SK-N-SH treated with all-trans-retinoic acid at 6 μM for 48 hours (cell line): ENCODE data around the gene CTCF.

Experiments
- ATAC-seq: fragments of 200-7000 bp; cut with Tn5 transposase; 3 replicates; pipeline ENCODE4 v1.9.1; 2020; ENCODE audit warnings: mild to moderate bottlenecking, moderate library complexity
- ARNTL ChIP-seq: fragments of 450-650 bp; formaldehyde crosslinking; IDR thresholded peaks from 2 replicates; pipeline ENCODE4 v1.5.0; 2020; ENCODE audit warnings: low read depth, mild to moderate bottlenecking, moderate library complexity, borderline replicate concordance
- BACH2 ChIP-seq: fragments of 250-450 bp; sonication (Bioruptor Pico); IDR thresholded peaks from 2 replicates; pipeline ENCODE4 v1.9.0; 2021; ENCODE audit warnings: mild to moderate bottlenecking, borderline replicate concordance
- CSDC2 ChIP-seq: fragments of 250-450 bp; sonication (Bioruptor Pico); IDR thresholded peaks from 2 replicates; pipeline ENCODE4 v1.5.0; 2020; ENCODE audit warnings: mild to moderate bottlenecking, moderate library complexity
- ESRRG ChIP-seq: fragments of 250-450 bp; sonication (Bioruptor Pico); IDR thresholded peaks from 2 replicates; pipeline ENCODE4 v1.6.1; 2021; ENCODE audit warnings: mild to moderate bottlenecking
- GLIS3 ChIP-seq: fragments of 250-450 bp; sonication (Bioruptor Pico); IDR thresholded peaks from 2 replicates; pipeline ENCODE4 v1.5.0; 2020; ENCODE audit warnings: mild to moderate bottlenecking, moderate library complexity
- ISL1 ChIP-seq: fragments of 250-450 bp; sonication (Bioruptor Pico); IDR thresholded peaks from 2 replicates; pipeline ENCODE4 v2.1.2; 2022; ENCODE audit warnings: mild to moderate bottlenecking, moderate library complexity
- OSR1 ChIP-seq: fragments of 250-450 bp; sonication (Bioruptor Pico); IDR thresholded peaks from 2 replicates; pipeline ENCODE4 v1.8.0; 2022; ENCODE audit warnings: moderate library complexity, mild to moderate bottlenecking, inconsistent platforms
- PPARA ChIP-seq: fragments of 250-450 bp; sonication (Bioruptor Pico); IDR thresholded peaks from 2 replicates; pipeline ENCODE4 v1.5.0; 2020; ENCODE audit warnings: mild to moderate bottlenecking, borderline replicate concordance
- RARB ChIP-seq: fragments of 250-450 bp; sonication (Bioruptor Pico); IDR thresholded peaks from 2 replicates; pipeline ENCODE4 v1.8.0; 2021; ENCODE audit warnings: mild to moderate bottlenecking, moderate library complexity
- SNAI2 ChIP-seq: fragments of 250-450 bp; sonication (Bioruptor Pico); IDR thresholded peaks from 2 replicates; pipeline ENCODE4 v1.5.0; 2020; ENCODE audit warnings: mild to moderate bottlenecking, moderate library complexity
- TCF4 ChIP-seq: fragments of 250-450 bp; sonication (Bioruptor Pico); IDR thresholded peaks from 2 replicates; pipeline ENCODE4 v1.8.0; 2021; ENCODE audit warnings: mild to moderate bottlenecking, moderate library complexity, borderline replicate concordance
- TOX ChIP-seq: fragments of 250-450 bp; sonication (Bioruptor Pico); IDR thresholded peaks from 2 replicates; pipeline ENCODE4 v1.8.0; 2021; ENCODE audit warnings: mild to moderate bottlenecking, moderate library complexity, borderline replicate concordance
- ZC3H10 ChIP-seq: fragments of 250-450 bp; sonication (Bioruptor Pico); IDR thresholded peaks from 2 replicates; pipeline ENCODE4 v1.5.1; 2021; ENCODE audit warnings: mild to moderate bottlenecking, moderate library complexity
- ZFP3 ChIP-seq: fragments of 250-450 bp; sonication (Bioruptor Pico); IDR thresholded peaks from 2 replicates; pipeline ENCODE4 v1.5.0; 2020; ENCODE audit warnings: mild to moderate bottlenecking, moderate library complexity
- ZFP30 ChIP-seq: fragments of 450-650 bp; formaldehyde crosslinking; IDR thresholded peaks from 2 replicates; pipeline ENCODE4 v1.5.0; 2022; ENCODE audit warnings: mild to moderate bottlenecking, moderate library complexity
- ZNF565 ChIP-seq: fragments of 450-650 bp; formaldehyde crosslinking; conservative IDR thresholded peaks from 2 replicates; pipeline ENCODE4 v1.5.0; 2020; ENCODE audit warnings: low read depth, mild to moderate bottlenecking, moderate library complexity
- ZNF70 ChIP-seq: fragments of 450-650 bp; formaldehyde crosslinking; IDR thresholded peaks from 2 replicates; pipeline ENCODE4 v1.5.0; 2020; ENCODE audit warnings: mild to moderate bottlenecking, moderate library complexity
- ZNF8 ChIP-seq: fragments of 450-650 bp; formaldehyde crosslinking; IDR thresholded peaks from 2 replicates; pipeline ENCODE4 v1.5.0; 2020; ENCODE audit warnings: mild to moderate bottlenecking, moderate library complexity
- TF ChIP-seq, protein P1 (sequence below): fragments of 250-450 bp; sonication (Bioruptor Pico); IDR thresholded peaks from 2 replicates; pipeline ENCODE4 v1.5.1; 2020; ENCODE audit warnings: low read depth, mild to moderate bottlenecking, moderate library complexity
- TF ChIP-seq, protein P2 (sequence below): fragments of 250-450 bp; sonication (Bioruptor Pico); IDR thresholded peaks from 2 replicates; pipeline ENCODE4 v1.5.1; 2021; ENCODE audit warnings: mild to moderate bottlenecking, moderate library complexity
- TF ChIP-seq, protein P3 (sequence below): fragments of 250-450 bp; sonication (Bioruptor Pico); IDR thresholded peaks from 2 replicates; pipeline ENCODE4 v1.8.0; 2020; ENCODE audit warnings: mild to moderate bottlenecking, moderate library complexity, borderline replicate concordance
- TF ChIP-seq, protein P4 (sequence below): fragments of 250-450 bp; sonication (Bioruptor Pico); IDR thresholded peaks from 2 replicates; pipeline ENCODE4 v1.5.0; 2020; ENCODE audit warnings: mild to moderate bottlenecking, moderate library complexity

CTCF gene

DNA sequence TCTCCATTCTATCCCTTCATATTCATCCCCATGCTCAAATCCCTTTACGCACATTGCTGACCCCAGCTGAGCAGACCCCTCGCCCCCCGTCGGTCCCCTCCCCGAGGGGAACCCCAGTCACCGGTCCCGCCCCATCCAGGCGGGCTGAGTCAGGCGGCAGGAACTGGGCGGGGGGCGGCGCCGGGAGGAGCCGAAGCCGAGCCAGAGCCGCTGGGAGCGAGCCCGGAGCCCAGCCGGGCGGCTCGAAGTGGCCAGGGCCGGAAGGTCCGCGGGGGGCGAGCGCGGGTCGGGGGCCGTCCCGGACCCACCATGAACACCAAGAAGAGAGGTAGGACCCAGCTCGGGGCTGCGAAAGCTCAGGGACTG lies 25.1 kb upstream of the CTCF start:
- ATAC-seq: peak; percentile 73

DNA sequence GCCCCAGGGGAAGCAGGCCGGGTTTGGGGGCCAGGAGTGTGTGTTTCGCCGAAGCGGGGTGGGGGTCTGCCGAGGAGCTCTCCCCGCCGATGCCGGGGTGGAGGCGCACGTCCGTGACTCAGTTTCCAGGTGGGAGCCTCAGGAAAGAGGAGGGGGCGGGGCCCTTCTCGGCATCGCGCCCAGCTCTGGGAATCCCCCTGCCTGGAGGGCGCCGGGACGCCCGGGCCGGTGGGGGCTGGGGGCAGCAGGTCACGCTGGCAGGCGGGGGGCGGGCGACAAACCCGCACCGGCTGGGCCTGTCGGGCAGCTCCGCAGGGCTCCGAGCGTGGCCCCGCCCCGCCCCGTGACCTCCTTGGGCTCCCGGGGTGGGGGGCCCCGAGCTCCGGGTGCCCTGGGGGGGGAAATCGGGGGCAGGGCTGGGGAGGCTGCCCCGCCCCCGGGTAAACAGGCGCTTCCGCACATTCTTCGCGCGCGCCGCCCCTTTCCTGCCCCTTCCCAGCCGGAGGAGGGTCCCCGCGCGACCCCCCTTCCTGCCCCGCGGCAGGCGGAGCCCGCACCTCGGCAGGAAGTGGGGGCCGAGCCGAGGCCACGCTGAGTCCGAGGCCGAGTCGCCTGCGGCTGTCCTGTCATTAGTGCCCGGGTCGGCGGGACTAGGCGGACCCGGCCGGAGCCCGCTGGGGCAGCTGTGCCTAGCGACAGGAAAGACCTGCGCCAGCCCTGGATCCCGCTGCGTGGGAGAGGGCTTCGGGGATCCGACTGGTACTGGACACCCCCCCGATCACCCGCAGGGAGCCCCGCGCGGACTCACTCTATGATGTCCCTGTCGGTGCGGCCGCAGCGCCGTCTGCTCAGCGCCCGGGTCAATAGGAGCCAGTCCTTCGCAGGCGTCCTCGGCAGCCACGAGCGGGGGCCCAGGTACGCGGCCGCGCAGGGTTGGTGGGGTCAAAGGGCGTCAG lies 24.4 kb upstream of the CTCF start:
- TF ChIP-seq ZC3H10: no peak
- TF ChIP-seq RARB: no peak
- no peak for TF ChIP-seq BACH2 (CRISPR knock-in tag)
- TF ChIP-seq, protein P1, sequence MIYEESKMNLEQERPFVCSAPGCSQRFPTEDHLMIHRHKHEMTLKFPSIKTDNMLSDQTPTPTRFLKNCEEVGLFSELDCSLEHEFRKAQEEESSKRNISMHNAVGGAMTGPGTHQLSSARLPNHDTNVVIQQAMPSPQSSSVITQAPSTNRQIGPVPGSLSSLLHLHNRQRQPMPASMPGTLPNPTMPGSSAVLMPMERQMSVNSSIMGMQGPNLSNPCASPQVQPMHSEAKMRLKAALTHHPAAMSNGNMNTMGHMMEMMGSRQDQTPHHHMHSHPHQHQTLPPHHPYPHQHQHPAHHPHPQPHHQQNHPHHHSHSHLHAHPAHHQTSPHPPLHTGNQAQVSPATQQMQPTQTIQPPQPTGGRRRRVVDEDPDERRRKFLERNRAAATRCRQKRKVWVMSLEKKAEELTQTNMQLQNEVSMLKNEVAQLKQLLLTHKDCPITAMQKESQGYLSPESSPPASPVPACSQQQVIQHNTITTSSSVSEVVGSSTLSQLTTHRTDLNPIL: no peak
- no peak for TF ChIP-seq CSDC2 (CRISPR knock-in tag)
- no peak for TF ChIP-seq GLIS3 (CRISPR knock-in tag)
- no peak for TF ChIP-seq TCF4
- no peak for TF ChIP-seq TOX (CRISPR knock-in tag)
- no peak for TF ChIP-seq OSR1
- TF ChIP-seq, protein P2, sequence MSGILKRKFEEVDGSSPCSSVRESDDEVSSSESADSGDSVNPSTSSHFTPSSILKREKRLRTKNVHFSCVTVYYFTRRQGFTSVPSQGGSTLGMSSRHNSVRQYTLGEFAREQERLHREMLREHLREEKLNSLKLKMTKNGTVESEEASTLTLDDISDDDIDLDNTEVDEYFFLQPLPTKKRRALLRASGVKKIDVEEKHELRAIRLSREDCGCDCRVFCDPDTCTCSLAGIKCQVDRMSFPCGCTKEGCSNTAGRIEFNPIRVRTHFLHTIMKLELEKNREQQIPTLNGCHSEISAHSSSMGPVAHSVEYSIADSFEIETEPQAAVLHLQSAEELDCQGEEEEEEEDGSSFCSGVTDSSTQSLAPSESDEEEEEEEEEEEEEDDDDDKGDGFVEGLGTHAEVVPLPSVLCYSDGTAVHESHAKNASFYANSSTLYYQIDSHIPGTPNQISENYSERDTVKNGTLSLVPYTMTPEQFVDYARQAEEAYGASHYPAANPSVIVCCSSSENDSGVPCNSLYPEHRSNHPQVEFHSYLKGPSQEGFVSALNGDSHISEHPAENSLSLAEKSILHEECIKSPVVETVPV (CRISPR knock-in tag): no peak
- TF ChIP-seq ARNTL (CRISPR knock-in tag): no peak
- TF ChIP-seq, protein P3, sequence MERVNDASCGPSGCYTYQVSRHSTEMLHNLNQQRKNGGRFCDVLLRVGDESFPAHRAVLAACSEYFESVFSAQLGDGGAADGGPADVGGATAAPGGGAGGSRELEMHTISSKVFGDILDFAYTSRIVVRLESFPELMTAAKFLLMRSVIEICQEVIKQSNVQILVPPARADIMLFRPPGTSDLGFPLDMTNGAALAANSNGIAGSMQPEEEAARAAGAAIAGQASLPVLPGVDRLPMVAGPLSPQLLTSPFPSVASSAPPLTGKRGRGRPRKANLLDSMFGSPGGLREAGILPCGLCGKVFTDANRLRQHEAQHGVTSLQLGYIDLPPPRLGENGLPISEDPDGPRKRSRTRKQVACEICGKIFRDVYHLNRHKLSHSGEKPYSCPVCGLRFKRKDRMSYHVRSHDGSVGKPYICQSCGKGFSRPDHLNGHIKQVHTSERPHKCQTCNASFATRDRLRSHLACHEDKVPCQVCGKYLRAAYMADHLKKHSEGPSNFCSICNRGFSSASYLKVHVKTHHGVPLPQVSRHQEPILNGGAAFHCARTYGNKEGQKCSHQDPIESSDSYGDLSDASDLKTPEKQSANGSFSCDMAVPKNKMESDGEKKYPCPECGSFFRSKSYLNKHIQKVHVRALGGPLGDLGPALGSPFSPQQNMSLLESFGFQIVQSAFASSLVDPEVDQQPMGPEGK (CRISPR knock-in tag): no peak
- TF ChIP-seq ZNF70 (CRISPR knock-in tag): no peak
- no peak for TF ChIP-seq ISL1 (CRISPR knock-in tag)
- TF ChIP-seq ESRRG (CRISPR knock-in tag): no peak
- TF ChIP-seq ZNF8 (CRISPR knock-in tag): no peak
- no peak for TF ChIP-seq ZFP3 (CRISPR knock-in tag)
- TF ChIP-seq, protein P4, sequence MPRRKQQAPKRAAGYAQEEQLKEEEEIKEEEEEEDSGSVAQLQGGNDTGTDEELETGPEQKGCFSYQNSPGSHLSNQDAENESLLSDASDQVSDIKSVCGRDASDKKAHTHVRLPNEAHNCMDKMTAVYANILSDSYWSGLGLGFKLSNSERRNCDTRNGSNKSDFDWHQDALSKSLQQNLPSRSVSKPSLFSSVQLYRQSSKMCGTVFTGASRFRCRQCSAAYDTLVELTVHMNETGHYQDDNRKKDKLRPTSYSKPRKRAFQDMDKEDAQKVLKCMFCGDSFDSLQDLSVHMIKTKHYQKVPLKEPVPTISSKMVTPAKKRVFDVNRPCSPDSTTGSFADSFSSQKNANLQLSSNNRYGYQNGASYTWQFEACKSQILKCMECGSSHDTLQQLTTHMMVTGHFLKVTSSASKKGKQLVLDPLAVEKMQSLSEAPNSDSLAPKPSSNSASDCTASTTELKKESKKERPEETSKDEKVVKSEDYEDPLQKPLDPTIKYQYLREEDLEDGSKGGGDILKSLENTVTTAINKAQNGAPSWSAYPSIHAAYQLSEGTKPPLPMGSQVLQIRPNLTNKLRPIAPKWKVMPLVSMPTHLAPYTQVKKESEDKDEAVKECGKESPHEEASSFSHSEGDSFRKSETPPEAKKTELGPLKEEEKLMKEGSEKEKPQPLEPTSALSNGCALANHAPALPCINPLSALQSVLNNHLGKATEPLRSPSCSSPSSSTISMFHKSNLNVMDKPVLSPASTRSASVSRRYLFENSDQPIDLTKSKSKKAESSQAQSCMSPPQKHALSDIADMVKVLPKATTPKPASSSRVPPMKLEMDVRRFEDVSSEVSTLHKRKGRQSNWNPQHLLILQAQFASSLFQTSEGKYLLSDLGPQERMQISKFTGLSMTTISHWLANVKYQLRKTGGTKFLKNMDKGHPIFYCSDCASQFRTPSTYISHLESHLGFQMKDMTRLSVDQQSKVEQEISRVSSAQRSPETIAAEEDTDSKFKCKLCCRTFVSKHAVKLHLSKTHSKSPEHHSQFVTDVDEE: no peak
- no peak for TF ChIP-seq ZNF565
- TF ChIP-seq ZFP30 (CRISPR knock-in tag): no peak
- ATAC-seq: peak; percentile 10; the same call in 2 of the 3 replicates

More for the DNA sequence above, 25.1 kb upstream of the CTCF start:
- TF ChIP-seq ZNF565 (no peak), GLIS3 (CRISPR knock-in tag) (no peak), ZC3H10 (no peak), ZFP30 (CRISPR knock-in tag) (no peak), ARNTL (CRISPR knock-in tag) (no peak), ISL1 (CRISPR knock-in tag) (no peak), SNAI2 (CRISPR knock-in tag) (no peak), PPARA (CRISPR knock-in tag) (no peak), ZFP3 (CRISPR knock-in tag) (no peak)
- TF ChIP-seq, protein P2 (CRISPR knock-in tag): no peak
- TF ChIP-seq, protein P1: no peak
